Measurements from ENCODE around the gene ANAPC7.
A peak's percentile ranks its signal among the peaks of the same experiment; 100 is the strongest.
"Not testable (repeated sequence)": the region's sequence is repeated elsewhere in the genome, so short reads cannot be mapped to it uniquely, and the experiment has no call there.

Gene ANAPC7
- total RNA-seq = 22.2 to 60.5 (median 49.1) reads per million in 9 experiments

GRCh38 chr12:110403146-110403975 lies at the start of gene ANAPC7:
ANAPC7 (minus strand) TSS chr12:110403708; CDS start chr12:110403627, 81 bp downstream.
- ATAC-seq (replicated peaks) = peak; percentile 91
- Mint-ChIP-seq H3K27me3 (no peaks in the 10 kb centered on the region), H3K4me3 (peak within 1 kb of the TSS; percentile 99 to 100), H3K36me3 (ENCODE audit: insufficient read depth) (peaks cover 22% of the 10 kb centered on the region), H3K9me3 (no peaks in the 10 kb centered on the region), H3K4me1 (ENCODE audit: low read depth in 2 of 2) (peaks cover 18 to 28% of the 10 kb centered on the region in 2 donors), H3K27ac (peak within 1 kb of the TSS; percentile 97)
- DNase-seq = peak; percentile 79 to 86 (median 83)

- peak overlapping the region; percentile 99 for H3K27ac Mint-ChIP-seq
- no peaks in the 10 kb centered on the region for H3K9me3 Mint-ChIP-seq
- peaks cover 25 to 35% of the 10 kb centered on the region in 2 donors for H3K4me1 Mint-ChIP-seq (ENCODE audit: low read depth in 2 of 2)
- H3K36me3 Mint-ChIP-seq (ENCODE audit: insufficient read depth) = peaks cover 49% of the 10 kb centered on the region
- ATAC-seq (replicated peaks) (no peak), DNase-seq (no peak)
- no peaks in the 10 kb centered on the region for H3K27me3 Mint-ChIP-seq
- H3K4me3 Mint-ChIP-seq = peak overlapping the region; percentile 28 to 100
Observed at GRCh38 chr12:110451263-110451662, 47.8 kb upstream of the ANAPC7 start.

GRCh38 chr12:110449799-110450497 lies 46.4 kb upstream of the ANAPC7 start, which contains the start of gene ARPC3:
ARPC3 (minus strand) TSS chr12:110450337; CDS start chr12:110450260, 77 bp downstream.
- H3K9me3 Mint-ChIP-seq = no peaks in the 10 kb centered on the region
- peak within 1 kb of the TSS; percentile 99 for H3K27ac Mint-ChIP-seq
- peak; percentile 96 for ATAC-seq (replicated peaks)
- H3K36me3 Mint-ChIP-seq (ENCODE audit: insufficient read depth) = peaks cover 51% of the 10 kb centered on the region
- no peaks in the 10 kb centered on the region for H3K27me3 Mint-ChIP-seq
- peaks cover 30 to 40% of the 10 kb centered on the region in 2 donors for H3K4me1 Mint-ChIP-seq (ENCODE audit: low read depth in 2 of 2)
- DNase-seq = peak; percentile 92 to 95 (median 93)
- H3K4me3 Mint-ChIP-seq = peak within 1 kb of the TSS; percentile 96 to 100

DNA sequence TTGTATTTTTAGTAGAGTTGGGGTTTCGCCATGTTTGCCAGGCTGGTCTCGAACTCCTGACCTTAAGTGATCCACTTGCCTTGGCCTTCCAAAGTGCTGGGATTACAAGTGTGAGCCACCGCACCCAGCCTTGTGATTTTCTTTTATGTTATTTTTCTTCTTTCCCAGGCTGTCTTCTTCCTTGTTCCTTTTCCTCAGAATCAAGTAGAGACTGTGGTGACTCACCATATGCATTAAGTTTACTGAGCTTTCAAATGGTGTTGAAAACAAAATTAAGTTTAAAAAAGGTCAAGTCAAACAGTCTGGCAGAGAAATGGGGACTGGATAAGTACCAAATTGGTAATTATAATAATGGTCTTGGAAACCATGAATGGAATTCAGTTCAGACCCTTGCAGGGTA lies 40.9 kb upstream of the ANAPC7 start:
- ATAC-seq (replicated peaks) (no peak), DNase-seq (no peak)
- H3K4me3 Mint-ChIP-seq = peak overlapping the region in 1 of 2 donors; percentile 29
- peak overlapping the region; percentile 28 to 46 for H3K27ac Mint-ChIP-seq
- peaks cover 25 to 35% of the 10 kb centered on the region in 2 donors for H3K4me1 Mint-ChIP-seq (ENCODE audit: low read depth in 2 of 2)
- no peaks in the 10 kb centered on the region for H3K9me3 Mint-ChIP-seq
- peaks cover 80% of the 10 kb centered on the region for H3K36me3 Mint-ChIP-seq (ENCODE audit: insufficient read depth)
- no peaks in the 10 kb centered on the region for H3K27me3 Mint-ChIP-seq

- no peak overlapping the region for H3K4me3 Mint-ChIP-seq
- no peaks in the 10 kb centered on the region for H3K9me3 Mint-ChIP-seq
- ATAC-seq (replicated peaks) (no peak), DNase-seq (no peak)
- no peaks in the 10 kb centered on the region for H3K27me3 Mint-ChIP-seq
- H3K27ac Mint-ChIP-seq = no peak overlapping the region
- H3K36me3 Mint-ChIP-seq (ENCODE audit: insufficient read depth) = peaks cover 80% of the 10 kb centered on the region
- H3K4me1 Mint-ChIP-seq (ENCODE audit: low read depth in 2 of 2) = no peaks in the 10 kb centered on the region
Observed at GRCh38 chr12:110436231-110436630, 32.7 kb upstream of the ANAPC7 start.

- Mint-ChIP-seq H3K27ac (peak overlapping the region; percentile 98 to 99), H3K27me3 (peaks cover 5 to 11% of the 10 kb centered on the region in 2 donors), H3K4me1 (ENCODE audit: low read depth in 2 of 2) (no peaks in the 10 kb centered on the region), H3K36me3 (ENCODE audit: insufficient read depth) (peaks cover 46% of the 10 kb centered on the region), H3K4me3 (peak overlapping the region; percentile 99 to 100), H3K9me3 (no peaks in the 10 kb centered on the region)
- ATAC-seq (replicated peaks) = no peak
- DNase-seq = no peak
Observed at GRCh38 chr12:110431957-110432587, 28.6 kb upstream of the ANAPC7 start.

GRCh38 chr12:110429676-110430075 lies 26.2 kb upstream of the ANAPC7 start:
- H3K9me3 Mint-ChIP-seq; H3K4me3 Mint-ChIP-seq; ATAC-seq (replicated peaks); DNase-seq; H3K4me1 Mint-ChIP-seq (ENCODE audit: low read depth in 2 of 2): not testable (repeated sequence)
- peaks cover 22% of the 10 kb centered on the region for H3K36me3 Mint-ChIP-seq (ENCODE audit: insufficient read depth)
- H3K27me3 Mint-ChIP-seq = peaks cover 5 to 14% of the 10 kb centered on the region in 2 donors
- H3K27ac Mint-ChIP-seq = peak overlapping the region in 1 of 2 donors; percentile 76

- ATAC-seq (replicated peaks) = no peak
- Mint-ChIP-seq H3K9me3 (no peaks in the 10 kb centered on the region), H3K36me3 (ENCODE audit: insufficient read depth) (peaks cover 9% of the 10 kb centered on the region), H3K27ac (no peak overlapping the region), H3K4me1 (ENCODE audit: low read depth in 2 of 2) (no peaks in the 10 kb centered on the region), H3K27me3 (peaks cover 5 to 20% of the 10 kb centered on the region in 2 donors), H3K4me3 (no peak overlapping the region)
- no peak for DNase-seq
Observed at GRCh38 chr12:110426406-110426805, 22.9 kb upstream of the ANAPC7 start.

GRCh38 chr12:110424237-110424636 lies 20.7 kb upstream of the ANAPC7 start:
- no peak for DNase-seq
- Mint-ChIP-seq H3K4me1 (ENCODE audit: low read depth in 2 of 2) (no peaks in the 10 kb centered on the region), H3K27me3 (peaks cover 5 to 18% of the 10 kb centered on the region in 2 donors), H3K9me3 (no peaks in the 10 kb centered on the region), H3K27ac (no peak overlapping the region), H3K36me3 (ENCODE audit: insufficient read depth) (peaks cover 6% of the 10 kb centered on the region), H3K4me3 (no peak overlapping the region)
- no peak for ATAC-seq (replicated peaks)

- Mint-ChIP-seq H3K4me1 (ENCODE audit: low read depth in 2 of 2) (no peaks in the 10 kb centered on the region), H3K27me3 (peaks cover 0 to 17% of the 10 kb centered on the region in 2 donors), H3K4me3 (no peak overlapping the region), H3K27ac (no peak overlapping the region), H3K36me3 (ENCODE audit: insufficient read depth) (peaks cover 6% of the 10 kb centered on the region), H3K9me3 (no peaks in the 10 kb centered on the region)
- ATAC-seq (replicated peaks) (no peak), DNase-seq (no peak)
Observed at GRCh38 chr12:110421701-110422100, 18.2 kb upstream of the ANAPC7 start.

DNA sequence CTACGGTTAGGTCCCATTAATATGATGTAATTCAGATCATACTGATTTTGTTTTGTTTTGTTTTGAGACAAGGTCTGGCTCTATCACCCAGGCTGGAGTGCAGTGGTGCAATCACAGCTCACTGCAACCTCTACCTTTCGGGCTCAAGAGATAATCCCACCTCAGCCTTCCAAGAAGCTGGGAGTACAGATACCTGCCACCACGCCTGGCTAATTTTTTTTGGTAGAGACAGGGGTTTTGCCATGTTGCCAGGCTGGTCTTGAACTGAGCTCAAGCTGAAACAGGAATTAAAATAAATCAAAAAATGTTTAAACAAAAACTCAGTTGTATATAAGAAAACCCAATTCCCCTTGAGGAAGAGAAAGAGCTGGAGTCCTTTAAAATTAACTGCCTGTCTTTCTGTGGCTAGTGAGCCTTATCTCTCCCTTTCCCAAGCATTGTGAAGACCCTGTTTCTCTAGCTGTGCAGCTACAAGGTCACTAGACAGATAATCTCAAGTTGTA lies 17.7 kb upstream of the ANAPC7 start:
- Mint-ChIP-seq H3K27me3 (peaks cover 0 to 17% of the 10 kb centered on the region in 2 donors), H3K4me3 (no peak overlapping the region), H3K36me3 (ENCODE audit: insufficient read depth) (peaks cover 6% of the 10 kb centered on the region), H3K9me3 (no peaks in the 10 kb centered on the region), H3K4me1 (ENCODE audit: low read depth in 2 of 2) (no peaks in the 10 kb centered on the region), H3K27ac (no peak overlapping the region)
- ATAC-seq (replicated peaks) = no peak
- DNase-seq = no peak

- H3K27me3 Mint-ChIP-seq = peaks cover 0 to 17% of the 10 kb centered on the region in 2 donors
- not testable (repeated sequence) for H3K9me3 Mint-ChIP-seq; H3K4me3 Mint-ChIP-seq; ATAC-seq (replicated peaks); H3K27ac Mint-ChIP-seq; DNase-seq; H3K4me1 Mint-ChIP-seq (ENCODE audit: low read depth in 2 of 2); H3K36me3 Mint-ChIP-seq (ENCODE audit: insufficient read depth)
Observed at GRCh38 chr12:110420644-110421043, 17.1 kb upstream of the ANAPC7 start.

DNA sequence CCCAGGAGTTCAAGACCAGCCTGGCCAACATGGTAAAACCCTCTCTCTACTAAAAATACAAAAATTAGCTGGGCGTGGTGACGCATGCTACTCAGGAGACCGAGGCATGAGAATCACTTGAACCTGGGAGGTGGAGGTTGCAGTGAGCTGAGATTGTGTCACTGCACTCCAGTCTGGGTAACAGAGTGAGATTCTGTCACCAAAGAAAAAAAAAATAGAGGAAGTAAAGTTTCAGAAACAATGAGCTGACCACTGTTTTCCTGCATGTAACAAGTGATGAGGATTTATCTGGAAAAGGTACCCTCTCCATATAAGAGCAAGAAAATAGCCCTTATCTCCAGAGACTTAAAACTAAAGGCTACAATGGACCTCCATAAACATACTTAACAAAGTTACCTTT lies 13.6 kb upstream of the ANAPC7 start:
- H3K4me1 Mint-ChIP-seq (ENCODE audit: low read depth in 2 of 2); H3K9me3 Mint-ChIP-seq; DNase-seq; H3K27ac Mint-ChIP-seq; H3K36me3 Mint-ChIP-seq (ENCODE audit: insufficient read depth); ATAC-seq (replicated peaks); H3K4me3 Mint-ChIP-seq: not testable (repeated sequence)
- peaks cover 6 to 17% of the 10 kb centered on the region in 2 donors for H3K27me3 Mint-ChIP-seq

Data from effector memory CD8-positive, alpha-beta T cell (primary cell).